Measurements from ENCODE around the gene PGAP6.

GRCh38 chr16:325375-326145 is 56.2 kb downstream of the PGAP6 start:
- TF ChIP-seq CTCF (IDR thresholded peaks at IDR 0.05) (no peak), POLR2A (IDR thresholded peaks at IDR 0.05) (no peak)

All from adrenal gland (tissue), 5 donors.